ENCODE data around the gene HSFY1. TPM values are rescaled to one million over a fixed set of nuclear protein-coding genes. Genes with fewer than 3 reads are reported as not detected.
"Not testable (repeated sequence)": the region's sequence is repeated elsewhere in the genome, so short reads cannot be mapped to it uniquely, and the experiment has no call there.

The HSFY1 gene
- total RNA-seq = not detected
- 0.45 TPM for polyA plus RNA-seq (ENCODE audit: insufficient read depth, low read depth, low replicate concordance)
- long read RNA-seq, donor 1 = 0 reads
- long read RNA-seq, donor 2 = 0 reads
- long read RNA-seq, donor 3 = 0 reads
- long read RNA-seq, donor 4 = 0 reads
- long read RNA-seq, donor 5 = 0 reads
- long read RNA-seq, donor 6 = 0 reads
- long read RNA-seq, donor 7 = 0 reads
- long read RNA-seq, donor 8 = 0 reads
- long read RNA-seq, donor 9 = 0 reads
- long read RNA-seq, donor 10 = 0 reads

GRCh38 chrY:18546420-18546819, at the start of gene HSFY1:
Gene HSFY1 (plus strand): TSS chrY:18546720. CDS start chrY:18546788, 68 bp downstream.
- H3K36me3 ChIP-seq (ENCODE audit: control insufficient read depth in 2 of 3, insufficient read depth in 3 of 3, low read length in 3 of 3); DNase-seq; H3K27ac ChIP-seq (ENCODE audit: low read depth in 2 of 2, low read length in 2 of 2); H3K9me3 ChIP-seq (ENCODE audit: control insufficient read depth in 2 of 3, insufficient read depth in 1 of 3, low read length in 3 of 3); H3K4me3 ChIP-seq (ENCODE audit: low read length in 3 of 3); H3K27me3 ChIP-seq (ENCODE audit: control insufficient read depth, insufficient read depth, low read length); H3K9ac ChIP-seq (ENCODE audit: low read length in 3 of 3); FAIRE-seq; H3K4me1 ChIP-seq (ENCODE audit: control insufficient read depth in 2 of 3, insufficient read depth in 2 of 3, low read depth in 1 of 3, low read length in 3 of 3); intact Hi-C loops (cut with DNase I): not testable (repeated sequence)

GRCh38 chrY:18504266-18504665, 42.3 kb upstream of the HSFY1 start:
- DNase-seq; H3K4me1 ChIP-seq (ENCODE audit: control insufficient read depth in 2 of 3, insufficient read depth in 2 of 3, low read depth in 1 of 3, low read length in 3 of 3); H3K27ac ChIP-seq (ENCODE audit: low read depth in 2 of 2, low read length in 2 of 2); H3K9me3 ChIP-seq (ENCODE audit: control insufficient read depth in 2 of 3, insufficient read depth in 1 of 3, low read length in 3 of 3); H3K4me3 ChIP-seq (ENCODE audit: low read length in 3 of 3); H3K9ac ChIP-seq (ENCODE audit: low read length in 3 of 3); intact Hi-C loops (cut with DNase I); FAIRE-seq; H3K27me3 ChIP-seq (ENCODE audit: control insufficient read depth, insufficient read depth, low read length); H3K36me3 ChIP-seq (ENCODE audit: control insufficient read depth in 2 of 3, insufficient read depth in 3 of 3, low read length in 3 of 3): not testable (repeated sequence)

- H3K27ac ChIP-seq (ENCODE audit: low read depth in 2 of 2, low read length in 2 of 2); H3K4me3 ChIP-seq (ENCODE audit: low read length in 3 of 3); FAIRE-seq; H3K4me1 ChIP-seq (ENCODE audit: control insufficient read depth in 2 of 3, insufficient read depth in 2 of 3, low read depth in 1 of 3, low read length in 3 of 3); H3K9ac ChIP-seq (ENCODE audit: low read length in 3 of 3); H3K27me3 ChIP-seq (ENCODE audit: control insufficient read depth, insufficient read depth, low read length); H3K36me3 ChIP-seq (ENCODE audit: control insufficient read depth in 2 of 3, insufficient read depth in 3 of 3, low read length in 3 of 3); H3K9me3 ChIP-seq (ENCODE audit: control insufficient read depth in 2 of 3, insufficient read depth in 1 of 3, low read length in 3 of 3); DNase-seq; intact Hi-C loops (cut with DNase I): not testable (repeated sequence)
These were observed 15.4 kb upstream of the HSFY1 start for GRCh38 chrY:18530995-18531655.

- H3K27me3 ChIP-seq (ENCODE audit: control insufficient read depth, insufficient read depth, low read length); FAIRE-seq; H3K4me1 ChIP-seq (ENCODE audit: control insufficient read depth in 2 of 3, insufficient read depth in 2 of 3, low read depth in 1 of 3, low read length in 3 of 3); H3K27ac ChIP-seq (ENCODE audit: low read depth in 2 of 2, low read length in 2 of 2); H3K36me3 ChIP-seq (ENCODE audit: control insufficient read depth in 2 of 3, insufficient read depth in 3 of 3, low read length in 3 of 3); H3K9ac ChIP-seq (ENCODE audit: low read length in 3 of 3); intact Hi-C loops (cut with DNase I); H3K9me3 ChIP-seq (ENCODE audit: control insufficient read depth in 2 of 3, insufficient read depth in 1 of 3, low read length in 3 of 3); H3K4me3 ChIP-seq (ENCODE audit: low read length in 3 of 3); DNase-seq: not testable (repeated sequence)
These were observed 7.6 kb upstream of the HSFY1 start for GRCh38 chrY:18538952-18539351.

- H3K4me3 ChIP-seq (ENCODE audit: low read length in 3 of 3); intact Hi-C loops (cut with DNase I); H3K36me3 ChIP-seq (ENCODE audit: control insufficient read depth in 2 of 3, insufficient read depth in 3 of 3, low read length in 3 of 3); H3K4me1 ChIP-seq (ENCODE audit: control insufficient read depth in 2 of 3, insufficient read depth in 2 of 3, low read depth in 1 of 3, low read length in 3 of 3); FAIRE-seq; H3K27ac ChIP-seq (ENCODE audit: low read depth in 2 of 2, low read length in 2 of 2); H3K9ac ChIP-seq (ENCODE audit: low read length in 3 of 3); H3K27me3 ChIP-seq (ENCODE audit: control insufficient read depth, insufficient read depth, low read length); H3K9me3 ChIP-seq (ENCODE audit: control insufficient read depth in 2 of 3, insufficient read depth in 1 of 3, low read length in 3 of 3); DNase-seq: not testable (repeated sequence)
These were observed 6.6 kb downstream of the HSFY1 start for GRCh38 chrY:18553132-18553531.

- FAIRE-seq; intact Hi-C loops (cut with DNase I): not testable (repeated sequence)
These were observed 19.4 kb downstream of the HSFY1 start for GRCh38 chrY:18565915-18566314.

More at GRCh38 chrY:18565915-18566314, 19.4 kb downstream of the HSFY1 start:
- not testable (repeated sequence) for H3K4me3 ChIP-seq (ENCODE audit: low read length in 3 of 3); DNase-seq; H3K36me3 ChIP-seq (ENCODE audit: control insufficient read depth in 2 of 3, insufficient read depth in 3 of 3, low read length in 3 of 3); H3K27ac ChIP-seq (ENCODE audit: low read depth in 2 of 2, low read length in 2 of 2); H3K27me3 ChIP-seq (ENCODE audit: control insufficient read depth, insufficient read depth, low read length); H3K9me3 ChIP-seq (ENCODE audit: control insufficient read depth in 2 of 3, insufficient read depth in 1 of 3, low read length in 3 of 3); H3K4me1 ChIP-seq (ENCODE audit: control insufficient read depth in 2 of 3, insufficient read depth in 2 of 3, low read depth in 1 of 3, low read length in 3 of 3); H3K9ac ChIP-seq (ENCODE audit: low read length in 3 of 3)

Other genes starting within 250 kb of the HSFY1 start
- gene HSFY2, start 227.0 kb downstream of the HSFY1 start, total RNA-seq = not detected
- gene HSFY2, start 227.0 kb downstream of the HSFY1 start, polyA plus RNA-seq (ENCODE audit: insufficient read depth, low read depth, low replicate concordance) = 0.49 TPM

All from kidney (tissue), 19 donors.